ENCODE results near the gene RICTOR.

GRCh38 chr5:39013938-39014337 is 60.3 kb downstream of the RICTOR start:
- no peak for TF ChIP-seq NFE2L1 (CRISPR knock-in tag; IDR thresholded peaks at IDR 0.05)
- TF ChIP-seq ZNF281 (CRISPR knock-in tag; IDR thresholded peaks at IDR 0.05) = no peak
- TF ChIP-seq ZMAT4 (CRISPR knock-in tag; IDR thresholded peaks at IDR 0.05) = no peak
- TF ChIP-seq CTCF (IDR thresholded peaks at IDR 0.05) = no peak
- TF ChIP-seq FOXP1 (CRISPR knock-in tag; IDR thresholded peaks at IDR 0.05; ENCODE audit: borderline replicate concordance) = no peak
- no peak for TF ChIP-seq ZNF232 (CRISPR knock-in tag; IDR thresholded peaks at IDR 0.05)
- TF ChIP-seq MAX (CRISPR knock-in tag; IDR thresholded peaks at IDR 0.05) = no peak
- no peak for TF ChIP-seq CBFB (CRISPR knock-in tag; IDR thresholded peaks at IDR 0.05; ENCODE audit: low read depth)
- no peak for TF ChIP-seq SMAD4 (CRISPR knock-in tag; IDR thresholded peaks at IDR 0.05)
